Frontal cortex (tissue), 1 donor: ENCODE measurements around the gene SNAP25. TPM values are rescaled to one million over a fixed set of nuclear protein-coding genes. Genes with fewer than 3 reads are reported as not detected.

Experiments used
- small RNA-seq: library from RNA; depleted of rRNA; stranded (forward); fragments of <200 nt; gene quantifications from one replicate; pipeline ENCODE3, GENCODE V24; 2014
- total RNA-seq: library from RNA; depleted of rRNA; stranded (reverse); fragments of >200 nt; gene quantifications from one replicate; pipeline ENCODE4 v1.2.3, GENCODE V29; 2014

Gene SNAP25
- total RNA-seq, 1 donor from 2014 or later: 140 TPM

Small RNA genes within 50 kb of the gene (small RNA-seq; reads per million reads assigned to genes)
- gene HIGD1AP15: not detected

Other genes with a start within 250 kb of the SNAP25 start
- 4.1 TPM for gene ANKEF1, start 183.8 kb upstream of the SNAP25 start, total RNA-seq
- gene MKKS, start 215.4 kb downstream of the SNAP25 start, total RNA-seq: 12.6 TPM
- gene SLX4IP, start 216.5 kb downstream of the SNAP25 start, total RNA-seq: 8.2 TPM